ENCODE results near the gene GFI1B. TPM values are rescaled to one million over a fixed set of nuclear protein-coding genes. Genes with fewer than 3 reads are reported as not detected.
"Not testable (repeated sequence)": the region's sequence is repeated elsewhere in the genome, so short reads cannot be mapped to it uniquely, and the experiment has no call there.

Gene GFI1B
- total and polyA plus RNA-seq, 7 donors = 0.28 to 0.92 (median 0.87) TPM; not detected in 4

- Histone ChIP-seq H3K27ac (no peak overlapping the region), H3K27me3 (peaks cover 6 to 69% (median 29%) of the 10 kb centered on the region in 3 donors), H3K36me3 (no peaks in the 10 kb centered on the region), H3K4me3 (no peak overlapping the region), H3K4me1 (no peaks in the 10 kb centered on the region), H3K9me3 (no peaks in the 10 kb centered on the region)
- intact Hi-C loops (cut with DNase I) = no loop called here
- no peak for DNase-seq
- 74 to 76% methylated on average over 13 of the region's 13 CpGs for WGBS, 2 donors
- TF ChIP-seq POLR2A (IDR thresholded peaks at IDR 0.05) (no peak), CTCF (IDR thresholded peaks at IDR 0.05) (no peak), POLR2AphosphoS5 (IDR thresholded peaks at IDR 0.05) (no peak), EP300 (IDR thresholded peaks at IDR 0.05) (no peak)
Observed at GRCh38 chr9:132996526-132996925, 18.0 kb downstream of the GFI1B start.

- no peak overlapping the region for H3K27ac ChIP-seq
- DNase-seq = no peak
- no peak overlapping the region for H3K4me3 ChIP-seq
- H3K36me3 ChIP-seq = no peaks in the 10 kb centered on the region
- no peaks in the 10 kb centered on the region for H3K4me1 ChIP-seq
- peaks cover 6 to 65% (median 23%) of the 10 kb centered on the region in 3 donors for H3K27me3 ChIP-seq
- intact Hi-C loops (cut with DNase I) = no loop called here
- H3K9me3 ChIP-seq = no peaks in the 10 kb centered on the region
- 71 to 73% methylated on average over 4 of the region's 4 CpGs for WGBS, 2 donors
- TF ChIP-seq EP300 (IDR thresholded peaks at IDR 0.05) = no peak
- TF ChIP-seq POLR2A (IDR thresholded peaks at IDR 0.05) = no peak
- TF ChIP-seq CTCF (IDR thresholded peaks at IDR 0.05) = no peak
- no peak for TF ChIP-seq POLR2AphosphoS5 (IDR thresholded peaks at IDR 0.05)
Observed at GRCh38 chr9:132997591-132997990, 19.1 kb downstream of the GFI1B start.

- H3K4me1 ChIP-seq; H3K4me3 ChIP-seq; H3K27ac ChIP-seq; H3K9me3 ChIP-seq; H3K36me3 ChIP-seq; DNase-seq; intact Hi-C loops (cut with DNase I): not testable (repeated sequence)
- WGBS, 2 donors = 90 to 92% methylated on average over 4 of the region's 4 CpGs
- peaks cover 6 to 64% (median 19%) of the 10 kb centered on the region in 3 donors for H3K27me3 ChIP-seq
Observed at GRCh38 chr9:132998221-132998620, 19.7 kb downstream of the GFI1B start.

GRCh38 chr9:132998831-132999635 is 20.5 kb downstream of the GFI1B start:
- TF ChIP-seq POLR2AphosphoS5 (IDR thresholded peaks at IDR 0.05) (no peak), CTCF (IDR thresholded peaks at IDR 0.05) (no peak), EP300 (IDR thresholded peaks at IDR 0.05) (no peak), POLR2A (IDR thresholded peaks at IDR 0.05) (no peak)
- H3K9me3 ChIP-seq = no peaks in the 10 kb centered on the region
- no peak overlapping the region for H3K4me3 ChIP-seq
- WGBS, 2 donors = 76 to 84% methylated on average over 18 of the region's 18 CpGs
- H3K27ac ChIP-seq = no peak overlapping the region
- no peaks in the 10 kb centered on the region for H3K4me1 ChIP-seq
- no peak for DNase-seq
- H3K27me3 ChIP-seq = peaks cover 0 to 58% (median 15%) of the 10 kb centered on the region in 3 donors
- no peaks in the 10 kb centered on the region for H3K36me3 ChIP-seq
- intact Hi-C loops (cut with DNase I) = no loop called here

GRCh38 chr9:133002147-133003070 is 23.9 kb downstream of the GFI1B start:
- Histone ChIP-seq H3K27ac (no peak overlapping the region), H3K4me1 (no peaks in the 10 kb centered on the region), H3K4me3 (no peak overlapping the region), H3K9me3 (no peaks in the 10 kb centered on the region), H3K27me3 (peaks cover 0 to 43% (median 4%) of the 10 kb centered on the region in 3 donors), H3K36me3 (no peaks in the 10 kb centered on the region)
- whole genome bisulfite sequencing, 2 donors = 50 to 55% methylated on average over 13 of the region's 13 CpGs
- DNase-seq = no peak
- intact Hi-C loops (cut with DNase I) = no loop called here
- TF ChIP-seq CTCF (IDR thresholded peaks at IDR 0.05) = no peak
- TF ChIP-seq POLR2A (IDR thresholded peaks at IDR 0.05) = no peak
- no peak for TF ChIP-seq POLR2AphosphoS5 (IDR thresholded peaks at IDR 0.05)
- TF ChIP-seq EP300 (IDR thresholded peaks at IDR 0.05) = no peak
